Mesodermal cell (in vitro differentiated cells): ENCODE data around the gene MLEC. TPM values are rescaled to one million over a fixed set of nuclear protein-coding genes. Genes with fewer than 3 reads are reported as not detected.
A peak's percentile ranks its signal among the peaks of the same experiment; 100 is the strongest.

Experiments used
- H3K27ac ChIP-seq: 2 replicates; pipeline ENCODE4 v1.7.0; 2013; ENCODE audit warnings: mild to moderate bottlenecking, low read depth, low read length, moderate library complexity; ENCODE audit not compliant: severe bottlenecking
- H3K36me3 ChIP-seq: 2 replicates; pipeline ENCODE4 v1.7.1; 2013; ENCODE audit warnings: mild to moderate bottlenecking, low read length, moderate library complexity; ENCODE audit not compliant: control insufficient read depth, insufficient read depth
- H3K4me1 ChIP-seq: one replicate; pipeline ENCODE4 v1.7.1; 2013; ENCODE audit warnings: mild to moderate bottlenecking, low read length; ENCODE audit not compliant: insufficient read depth, control insufficient read depth, poor library complexity, severe bottlenecking
- H3K4me3 ChIP-seq: 2 replicates; pipeline ENCODE4 v1.7.0; 2013; ENCODE audit warnings: low read length, control low read depth, mild to moderate bottlenecking; ENCODE audit not compliant: insufficient read depth, poor library complexity, severe bottlenecking; ENCODE audit errors: extremely low read depth
- H3K9me3 ChIP-seq: 2 replicates; pipeline ENCODE4 v1.7.1; 2013; ENCODE audit warnings: mild to moderate bottlenecking, low read length, moderate library complexity; ENCODE audit not compliant: control insufficient read depth
- WGBS, 2 experiments: methylation state at CpG; one replicate each; pipeline ENCODE4 v1.1.5; 2013; ENCODE audit warnings: missing lambda C conversion rate in 2 of 2; ENCODE audit not compliant: insufficient coverage in 2 of 2; 5-methylcytosine and 5-hydroxymethylcytosine counted together
- polyA plus RNA-seq, 2 experiments: library from polyadenylated mRNA; stranded (reverse); fragments of 50-300 nt; gene quantifications; one replicate each; pipeline ENCODE4 v1.2.3, GENCODE V29; 2013

The MLEC gene, protein sequence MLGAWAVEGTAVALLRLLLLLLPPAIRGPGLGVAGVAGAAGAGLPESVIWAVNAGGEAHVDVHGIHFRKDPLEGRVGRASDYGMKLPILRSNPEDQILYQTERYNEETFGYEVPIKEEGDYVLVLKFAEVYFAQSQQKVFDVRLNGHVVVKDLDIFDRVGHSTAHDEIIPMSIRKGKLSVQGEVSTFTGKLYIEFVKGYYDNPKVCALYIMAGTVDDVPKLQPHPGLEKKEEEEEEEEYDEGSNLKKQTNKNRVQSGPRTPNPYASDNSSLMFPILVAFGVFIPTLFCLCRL
- polyA plus RNA-seq (2013, experiment 1 of 2), result 76.2 TPM
- 71.4 TPM for polyA plus RNA-seq (2013, experiment 2 of 2)

DNA sequence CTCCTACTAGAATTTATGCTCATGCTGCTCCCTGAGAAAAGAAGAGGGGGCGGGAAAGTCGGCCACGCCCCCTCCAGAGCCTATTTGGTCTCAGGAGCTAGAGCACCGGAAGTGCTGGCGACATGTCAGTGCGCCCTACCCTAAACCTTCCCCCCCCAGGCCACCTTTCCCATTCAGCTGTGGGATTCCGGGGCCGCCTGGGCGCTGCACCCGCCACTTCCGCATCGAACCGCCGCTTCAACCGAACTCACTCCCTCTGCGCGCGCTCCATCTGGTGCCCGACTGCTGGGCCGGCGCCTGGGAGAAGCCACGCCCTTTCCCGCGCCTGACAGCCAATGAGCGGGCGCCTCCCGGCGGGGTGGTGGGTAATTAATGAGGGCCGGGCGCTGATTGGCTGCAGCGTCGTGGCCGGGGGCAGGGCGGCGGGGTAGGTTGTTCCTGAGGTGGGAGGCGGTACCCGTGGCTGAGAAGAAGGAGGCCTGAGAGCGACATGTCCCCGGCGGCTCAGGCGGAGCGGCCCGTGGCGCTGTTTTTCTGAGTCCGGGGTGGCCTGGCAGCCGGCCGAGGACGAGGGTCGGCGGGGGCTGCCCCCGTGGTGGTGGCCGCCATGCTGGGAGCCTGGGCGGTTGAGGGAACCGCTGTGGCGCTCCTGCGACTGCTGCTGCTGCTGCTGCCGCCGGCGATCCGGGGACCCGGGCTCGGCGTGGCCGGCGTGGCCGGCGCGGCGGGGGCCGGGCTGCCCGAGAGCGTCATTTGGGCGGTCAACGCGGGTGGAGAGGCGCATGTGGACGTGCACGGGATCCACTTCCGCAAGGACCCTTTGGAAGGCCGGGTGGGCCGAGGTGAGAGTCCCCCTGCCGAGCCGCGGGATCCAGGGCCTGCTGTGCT, at the start of gene MLEC:
Gene MLEC (plus strand): TSS at position 460 of the 888 bp plus-strand sequence. CDS start 148 bp downstream, at position 608.
- Histone ChIP-seq H3K9me3 (no peaks in the 10 kb centered on the region), H3K4me3 (peak within 1 kb of the TSS; percentile 91), H3K27ac (peak within 1 kb of the TSS; percentile 96), H3K36me3 (no peaks in the 10 kb centered on the region), H3K4me1 (peaks cover 11% of the 10 kb centered on the region)
- 0% methylated on average over 48 to 70 of the region's 84 CpGs for WGBS, 2 experiments

DNA sequence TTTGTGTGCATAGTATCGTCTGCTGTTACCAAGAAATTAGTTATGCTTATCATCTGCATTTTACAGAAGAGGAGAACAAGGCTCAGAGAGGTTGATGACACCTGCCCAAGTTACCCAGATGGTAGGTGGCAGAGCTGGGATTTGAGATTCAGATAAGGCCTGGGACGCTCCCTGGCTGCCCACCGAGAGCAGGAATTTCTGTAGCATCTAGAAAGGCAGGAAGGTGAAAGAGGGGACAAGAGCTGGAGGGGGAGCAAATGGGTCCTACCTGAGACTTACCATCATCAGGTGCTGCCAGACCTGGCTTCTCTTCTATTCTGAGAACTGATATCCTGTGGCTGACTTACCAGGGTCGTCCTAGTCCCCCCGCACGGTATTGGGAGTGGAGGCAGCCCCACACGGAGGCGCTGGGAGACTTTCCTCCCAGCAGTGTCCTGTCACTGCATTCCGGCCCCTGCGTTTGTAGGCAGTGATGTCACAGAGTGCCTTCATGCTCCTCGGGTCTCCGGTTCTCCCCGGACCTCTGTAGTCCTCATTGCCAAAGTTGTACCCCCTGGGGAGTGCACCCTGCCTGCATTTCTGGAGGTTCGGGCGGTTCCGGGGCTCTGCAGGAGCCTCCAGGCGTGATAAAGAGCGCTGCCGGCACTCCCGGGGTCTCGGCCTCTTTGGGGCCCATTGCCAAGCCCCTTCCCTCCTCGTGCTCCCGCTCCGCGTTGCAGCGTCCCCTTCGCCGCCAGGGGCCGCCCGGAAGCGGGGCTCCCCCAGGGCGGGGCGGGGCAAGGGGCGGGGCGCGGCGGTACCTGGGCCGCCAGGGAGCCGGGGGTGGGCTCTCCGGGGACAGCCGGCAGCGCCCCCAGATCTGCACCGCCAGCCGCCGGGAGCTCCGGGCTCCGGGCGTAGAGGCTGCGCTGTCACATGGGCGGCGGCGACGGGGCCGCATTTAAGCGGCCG, 46.9 kb upstream of the MLEC start, which contains the start of gene CABP1:
Gene CABP1 (plus strand): TSS at position 856 of the 951 bp plus-strand sequence. CDS start 60 bp downstream, at position 916.
- Histone ChIP-seq H3K4me1 (no peaks in the 10 kb centered on the region), H3K9me3 (no peaks in the 10 kb centered on the region), H3K36me3 (no peaks in the 10 kb centered on the region), H3K27ac (no peak within 1 kb of the TSS), H3K4me3 (peak within 1 kb of the TSS; percentile 25)
- WGBS, 2 experiments, result 7 to 8% methylated on average over 31 to 40 of the region's 56 CpGs

DNA sequence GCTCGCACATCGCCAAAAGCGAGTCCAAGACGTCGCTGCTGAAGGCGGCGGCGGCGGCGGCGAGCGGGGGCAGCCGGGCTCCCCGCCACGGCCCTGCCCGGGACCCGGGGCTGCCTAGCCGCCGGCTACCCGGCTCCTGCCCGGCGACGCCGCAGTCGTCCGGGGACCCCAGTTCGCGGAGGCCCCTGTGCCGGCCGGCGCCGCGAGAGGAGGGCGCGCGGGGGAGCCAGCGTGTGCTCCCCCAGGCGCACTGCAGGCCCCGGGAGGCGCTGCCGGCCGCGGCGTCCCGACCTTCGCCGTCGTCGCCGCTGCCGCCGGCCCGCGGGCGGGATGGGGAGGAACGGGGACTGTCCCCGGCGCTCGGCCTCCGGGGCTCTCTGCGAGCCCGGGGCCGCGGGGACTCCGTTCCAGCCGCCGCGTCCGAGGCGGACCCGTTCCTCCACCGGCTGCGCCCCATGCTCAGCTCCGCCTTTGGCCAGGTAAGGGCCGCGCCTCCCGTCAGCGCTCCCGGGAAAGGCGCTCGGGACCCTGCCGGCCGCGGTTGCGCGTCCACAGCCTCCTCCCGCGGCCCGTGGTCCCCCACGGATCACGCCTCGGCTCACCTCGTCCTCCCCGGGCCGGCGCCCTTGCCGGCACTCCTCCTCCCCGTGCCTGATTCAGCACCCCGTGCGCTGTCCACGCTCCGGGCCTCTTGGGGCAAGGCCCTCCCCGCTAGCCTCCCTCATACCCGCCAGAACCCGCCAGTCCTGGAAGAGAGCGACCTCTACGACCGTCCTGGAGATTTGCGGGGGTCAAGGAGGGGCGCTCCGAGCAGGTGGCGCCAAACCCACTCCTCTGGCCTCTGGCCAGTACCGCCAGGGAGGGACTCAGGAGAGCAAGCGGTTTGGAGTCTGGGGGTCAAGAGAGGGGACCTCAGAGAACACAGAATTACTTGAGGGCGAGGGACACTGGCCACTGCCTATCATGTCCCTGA, 45.8 kb upstream of the MLEC start:
- Histone ChIP-seq H3K4me3 (peak overlapping the region; percentile 22), H3K9me3 (no peaks in the 10 kb centered on the region), H3K4me1 (no peaks in the 10 kb centered on the region), H3K36me3 (no peaks in the 10 kb centered on the region), H3K27ac (no peak overlapping the region)
- 1 to 2% methylated on average over 87 to 88 of the region's 115 CpGs for WGBS, 2 experiments

DNA sequence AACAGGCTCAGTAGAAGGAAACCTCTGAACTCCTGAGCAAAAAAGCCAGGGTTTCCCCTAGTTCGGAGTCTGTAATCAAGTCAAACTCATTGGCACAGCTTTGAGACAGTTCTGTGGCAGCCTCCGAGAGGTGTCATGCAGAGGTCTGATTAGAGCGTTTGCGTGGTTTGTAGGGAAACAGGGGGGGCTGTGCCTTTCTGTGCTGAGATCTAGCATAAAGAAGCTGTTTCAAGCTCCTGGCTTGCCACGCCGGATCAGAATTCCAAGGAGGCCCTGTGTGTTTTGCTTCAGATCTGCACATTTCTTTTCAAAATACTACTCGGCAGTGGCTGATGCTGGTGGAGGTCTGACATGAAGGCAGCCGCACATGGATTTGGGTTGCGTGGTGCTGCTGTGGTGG, 44.8 kb upstream of the MLEC start:
- Histone ChIP-seq H3K27ac (no peak overlapping the region), H3K4me3 (no peak overlapping the region), H3K4me1 (no peaks in the 10 kb centered on the region), H3K36me3 (no peaks in the 10 kb centered on the region), H3K9me3 (no peaks in the 10 kb centered on the region)
- 84 to 96% methylated on average over 7 to 9 of the region's 9 CpGs for WGBS, 2 experiments

DNA sequence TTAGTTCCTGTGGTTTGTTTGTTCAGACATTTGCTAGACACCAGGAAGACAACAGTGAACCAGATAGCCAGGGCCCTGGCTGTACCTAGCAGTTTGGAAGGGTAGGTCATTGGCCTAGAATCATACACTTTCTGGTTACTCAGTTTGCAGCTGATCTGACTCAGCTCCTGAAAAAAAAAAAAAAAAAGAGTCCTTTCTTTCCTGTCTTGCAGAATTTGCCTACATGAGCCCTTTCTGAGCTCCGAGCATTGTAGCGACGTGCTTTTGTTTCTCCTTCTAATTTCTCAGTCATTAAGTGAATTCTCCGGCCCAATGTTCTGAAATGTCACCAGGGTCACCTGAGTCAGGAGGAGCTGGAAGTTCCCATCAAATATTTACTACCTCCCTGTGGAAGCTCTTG, 44.1 kb upstream of the MLEC start:
- H3K36me3 ChIP-seq, result no peaks in the 10 kb centered on the region
- 83 to 94% methylated on average over 4 of the region's 4 CpGs for WGBS, 2 experiments
- H3K9me3 ChIP-seq, result no peaks in the 10 kb centered on the region
- H3K4me1 ChIP-seq, result no peaks in the 10 kb centered on the region
- H3K27ac ChIP-seq, result no peak overlapping the region
- no peak overlapping the region for H3K4me3 ChIP-seq

DNA sequence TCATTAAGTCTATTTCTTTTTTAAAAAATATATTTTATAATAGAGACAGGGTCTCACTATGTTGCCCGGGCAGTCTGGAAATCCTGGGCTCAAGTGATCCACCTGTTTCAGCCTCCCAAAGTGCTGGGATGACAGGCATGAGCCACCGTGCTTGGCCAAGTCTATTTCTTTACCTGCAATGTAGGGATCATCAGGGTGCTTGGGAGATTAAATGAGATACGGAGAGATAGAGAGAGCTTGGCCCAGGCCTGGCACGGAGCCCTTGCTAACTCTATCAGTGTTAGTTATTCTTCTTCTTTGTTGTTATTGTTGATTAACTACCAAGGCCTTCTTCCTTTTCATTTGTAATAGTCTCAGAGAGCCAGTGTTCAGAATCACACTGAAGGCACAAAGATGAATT, 43.4 kb upstream of the MLEC start:
- no peaks in the 10 kb centered on the region for H3K4me1 ChIP-seq
- H3K4me3 ChIP-seq, result no peak overlapping the region
- WGBS, 2 experiments, result 79 to 90% methylated on average over 2 to 4 of the region's 4 CpGs
- no peaks in the 10 kb centered on the region for H3K9me3 ChIP-seq
- no peaks in the 10 kb centered on the region for H3K36me3 ChIP-seq
- no peak overlapping the region for H3K27ac ChIP-seq

DNA sequence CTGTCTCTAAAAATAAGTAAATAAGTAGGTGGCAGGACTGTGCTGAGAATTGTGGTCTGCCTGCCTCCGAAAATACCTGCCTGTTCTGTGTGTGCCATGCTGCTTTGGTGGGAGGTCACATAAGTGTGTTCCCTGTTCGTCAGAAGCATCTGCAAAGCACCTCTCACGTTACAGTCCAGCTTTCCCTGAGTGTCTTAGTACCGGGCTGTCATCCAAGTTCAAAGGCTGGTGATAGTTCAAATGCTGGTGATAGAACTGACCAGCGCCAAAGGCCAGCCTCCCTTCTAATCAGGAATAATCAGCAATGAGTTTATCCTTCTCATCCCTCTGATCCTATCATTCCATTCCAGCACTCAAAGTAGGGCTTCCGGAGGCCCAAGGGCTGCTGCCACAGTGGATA, 40.9 kb upstream of the MLEC start:
- 90 to 100% methylated on average over 1 to 3 of the region's 6 CpGs for WGBS, 2 experiments
- Histone ChIP-seq H3K4me1 (no peaks in the 10 kb centered on the region), H3K4me3 (no peak overlapping the region), H3K36me3 (no peaks in the 10 kb centered on the region), H3K9me3 (no peaks in the 10 kb centered on the region), H3K27ac (no peak overlapping the region)

DNA sequence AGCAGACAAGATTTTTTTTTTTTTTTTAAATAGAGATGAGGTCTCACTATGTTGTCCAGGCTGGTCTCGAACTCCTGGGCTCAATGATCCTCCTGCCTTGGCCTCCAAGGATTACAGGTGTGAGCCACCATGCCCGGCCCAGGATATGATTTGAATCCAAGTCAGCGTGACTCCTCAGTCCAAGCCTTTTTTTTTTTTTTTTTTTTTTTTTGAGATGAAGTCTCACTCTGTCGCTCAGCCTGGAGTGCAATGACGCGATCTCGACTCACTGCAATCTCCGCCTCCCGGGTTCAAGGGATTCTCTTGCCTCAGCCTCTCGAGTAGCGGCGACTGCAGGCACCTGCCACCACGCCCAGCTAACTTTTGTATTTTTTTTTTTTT, 39.6 kb upstream of the MLEC start:
- H3K36me3 ChIP-seq, result no peaks in the 10 kb centered on the region
- WGBS, 2 experiments, result 91 to 94% methylated on average over 6 to 9 of the region's 13 CpGs
- no peak overlapping the region for H3K27ac ChIP-seq
- peaks cover 2% of the 10 kb centered on the region for H3K4me1 ChIP-seq
- H3K4me3 ChIP-seq, result no peak overlapping the region
- H3K9me3 ChIP-seq, result no peaks in the 10 kb centered on the region

DNA sequence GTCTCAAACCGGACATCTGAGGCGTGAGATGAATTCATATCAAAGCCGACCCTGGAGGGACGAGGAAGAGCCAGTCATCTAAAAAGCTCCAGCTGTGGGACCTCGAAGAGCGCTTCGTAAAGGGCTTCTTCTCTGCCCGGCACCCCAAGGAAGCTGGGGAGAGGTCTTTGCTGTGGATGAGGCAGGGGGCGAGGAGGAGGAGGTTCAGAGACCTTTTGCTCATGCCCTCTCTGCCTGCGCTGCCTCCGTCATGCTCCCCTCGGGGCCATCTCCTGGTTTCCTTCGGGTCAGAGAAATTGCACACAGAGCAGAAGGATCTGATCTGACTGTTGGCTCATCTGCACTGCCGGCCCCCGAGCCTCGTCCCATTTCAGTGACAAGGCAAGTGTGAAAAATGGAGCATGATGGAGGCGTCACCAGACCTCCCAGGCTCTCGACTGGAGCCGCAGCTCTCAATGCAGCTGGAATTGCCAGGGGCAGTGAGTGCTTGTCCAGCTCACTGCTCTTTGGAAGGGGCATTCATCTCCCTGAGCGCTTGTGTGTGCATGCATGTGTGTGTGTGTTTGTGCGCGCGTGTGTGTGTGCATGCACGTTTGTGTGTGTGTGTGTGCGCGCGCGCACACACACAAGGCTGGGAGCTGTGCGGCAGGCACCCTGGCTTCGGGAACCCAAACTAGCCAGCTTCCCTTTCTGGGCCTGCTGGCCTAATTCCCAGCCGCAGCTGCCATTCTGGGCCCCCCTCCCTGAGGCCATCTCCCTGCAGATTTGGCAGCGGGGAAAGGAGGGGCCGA, 37.3 kb upstream of the MLEC start:
- 51 to 62% methylated on average over 25 to 27 of the region's 33 CpGs for WGBS, 2 experiments
- Histone ChIP-seq H3K27ac (no peak overlapping the region), H3K36me3 (no peaks in the 10 kb centered on the region), H3K4me1 (peaks cover 5% of the 10 kb centered on the region), H3K4me3 (peak overlapping the region; percentile 28), H3K9me3 (no peaks in the 10 kb centered on the region)
